Mammary epithelial cell (primary cell): ENCODE measurements around the gene MRTFB.

Experiments used
- EZH2 ChIP-seq: IDR thresholded peaks from 2 replicates; pipeline ENCODE4 v1.6.1; 2012; ENCODE audit warnings: low read length, inconsistent platforms, borderline replicate concordance
- TF ChIP-seq, protein P1 (sequence below), 2 donors: IDR thresholded peaks in 1 of 2; conservative IDR thresholded peaks in 1 of 2; 2 replicates each; pipeline ENCODE4 v1.5.1; 2011 to 2012; ENCODE audit warnings: inconsistent platforms in 2 of 2, low read length in 2 of 2, mild to moderate bottlenecking in 2 of 2, control low read depth in 1 of 2, low read depth in 1 of 2; ENCODE audit not compliant: insufficient read depth in 1 of 2; ENCODE audit errors: extremely low read depth in 1 of 2

DNA sequence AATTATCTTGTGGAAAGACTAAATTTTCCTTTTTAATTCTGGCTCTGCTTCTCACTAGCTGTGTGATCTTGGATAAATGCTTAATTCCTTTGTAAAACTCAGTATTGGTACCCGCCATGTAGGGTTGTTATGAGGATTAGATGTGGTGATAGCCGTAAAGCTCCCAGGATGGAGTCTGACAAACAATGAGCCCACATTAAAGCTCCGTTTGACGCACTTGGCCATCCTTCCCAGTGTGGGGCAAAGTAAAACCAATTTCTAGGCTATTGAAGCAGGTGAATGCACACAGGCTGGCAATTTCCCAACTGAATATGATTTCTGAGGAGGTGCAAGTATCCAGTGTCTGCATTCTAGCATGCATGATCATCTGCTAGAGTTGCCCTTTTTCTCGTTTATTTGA, 123.6 kb downstream of the MRTFB start:
- TF ChIP-seq, protein P1, sequence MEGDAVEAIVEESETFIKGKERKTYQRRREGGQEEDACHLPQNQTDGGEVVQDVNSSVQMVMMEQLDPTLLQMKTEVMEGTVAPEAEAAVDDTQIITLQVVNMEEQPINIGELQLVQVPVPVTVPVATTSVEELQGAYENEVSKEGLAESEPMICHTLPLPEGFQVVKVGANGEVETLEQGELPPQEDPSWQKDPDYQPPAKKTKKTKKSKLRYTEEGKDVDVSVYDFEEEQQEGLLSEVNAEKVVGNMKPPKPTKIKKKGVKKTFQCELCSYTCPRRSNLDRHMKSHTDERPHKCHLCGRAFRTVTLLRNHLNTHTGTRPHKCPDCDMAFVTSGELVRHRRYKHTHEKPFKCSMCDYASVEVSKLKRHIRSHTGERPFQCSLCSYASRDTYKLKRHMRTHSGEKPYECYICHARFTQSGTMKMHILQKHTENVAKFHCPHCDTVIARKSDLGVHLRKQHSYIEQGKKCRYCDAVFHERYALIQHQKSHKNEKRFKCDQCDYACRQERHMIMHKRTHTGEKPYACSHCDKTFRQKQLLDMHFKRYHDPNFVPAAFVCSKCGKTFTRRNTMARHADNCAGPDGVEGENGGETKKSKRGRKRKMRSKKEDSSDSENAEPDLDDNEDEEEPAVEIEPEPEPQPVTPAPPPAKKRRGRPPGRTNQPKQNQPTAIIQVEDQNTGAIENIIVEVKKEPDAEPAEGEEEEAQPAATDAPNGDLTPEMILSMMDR (conservative IDR thresholded peaks at IDR 0.05 in 1 of 2, IDR thresholded peaks at IDR 0.05 in 1 of 2; ENCODE audit: extremely low read depth in 1 of 2, insufficient read depth in 1 of 2, low read depth in 1 of 2, low read length in 2 of 2): no peak
- TF ChIP-seq EZH2: no peak
